ENCODE data around the gene DNHD1. TPM values are rescaled to one million over a fixed set of nuclear protein-coding genes. Genes with fewer than 3 reads are reported as not detected.

DNHD1 gene
- total RNA-seq, 1 donor from 2014 or later, result 8.8 TPM

DNA sequence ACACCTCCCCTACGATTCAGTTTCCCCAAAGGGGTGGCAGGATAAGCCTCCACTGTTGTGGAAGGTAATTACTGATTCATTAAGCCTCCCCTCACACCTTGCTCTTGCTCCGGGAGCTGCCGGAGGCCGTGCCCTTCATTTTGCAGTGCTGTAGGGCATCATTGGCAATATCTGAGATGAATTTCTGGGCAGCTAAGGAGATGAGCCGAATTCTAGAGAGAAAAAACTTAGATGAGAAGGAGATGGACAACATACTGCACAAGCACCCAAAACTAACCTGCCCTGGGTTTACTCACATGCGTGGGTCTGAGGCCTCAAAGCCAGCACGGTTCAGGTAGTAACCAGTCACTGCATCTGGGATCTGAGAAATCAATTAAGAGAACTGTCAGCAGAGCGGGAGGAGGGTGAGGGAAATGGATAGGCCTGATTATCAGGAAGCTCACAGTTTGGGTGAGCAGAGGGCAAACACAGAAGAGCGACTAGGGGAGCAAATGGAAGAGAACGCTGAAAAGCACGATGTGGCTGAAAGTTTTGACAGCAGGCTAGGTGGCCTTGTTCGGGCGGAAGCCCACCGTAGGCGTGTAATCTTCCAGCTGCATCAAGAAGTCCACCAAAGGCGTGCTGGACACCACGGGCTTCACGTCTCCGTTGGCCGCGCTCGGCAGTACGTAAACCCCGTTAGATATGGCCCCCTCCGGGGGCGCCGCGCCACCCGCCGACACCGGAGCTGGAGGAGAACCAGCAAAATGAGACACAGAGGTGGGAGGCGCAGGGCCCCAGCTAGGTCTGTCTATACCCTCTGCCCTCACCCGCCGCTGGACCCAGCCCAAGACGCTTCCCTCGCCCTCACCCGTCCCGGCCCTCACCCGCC, 114.2 kb downstream of the DNHD1 start:
- no peak for DNase-seq (ENCODE audit: low spot score)

DNA sequence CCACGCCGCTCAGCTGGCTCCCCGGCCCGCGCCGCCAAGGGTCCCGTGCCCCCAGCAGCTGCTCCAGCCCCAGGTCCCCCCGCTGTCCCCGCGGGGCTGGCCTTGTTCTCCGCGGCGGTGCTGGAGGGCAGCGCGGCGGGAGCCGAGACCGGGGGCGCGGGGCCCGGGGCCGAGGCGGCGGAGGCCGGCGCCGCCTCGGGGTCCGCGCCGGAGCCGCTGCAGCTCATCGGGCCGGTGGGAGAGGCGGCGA, 114.8 kb downstream of the DNHD1 start:
- DNase-seq (ENCODE audit: low spot score), result no peak

DNA sequence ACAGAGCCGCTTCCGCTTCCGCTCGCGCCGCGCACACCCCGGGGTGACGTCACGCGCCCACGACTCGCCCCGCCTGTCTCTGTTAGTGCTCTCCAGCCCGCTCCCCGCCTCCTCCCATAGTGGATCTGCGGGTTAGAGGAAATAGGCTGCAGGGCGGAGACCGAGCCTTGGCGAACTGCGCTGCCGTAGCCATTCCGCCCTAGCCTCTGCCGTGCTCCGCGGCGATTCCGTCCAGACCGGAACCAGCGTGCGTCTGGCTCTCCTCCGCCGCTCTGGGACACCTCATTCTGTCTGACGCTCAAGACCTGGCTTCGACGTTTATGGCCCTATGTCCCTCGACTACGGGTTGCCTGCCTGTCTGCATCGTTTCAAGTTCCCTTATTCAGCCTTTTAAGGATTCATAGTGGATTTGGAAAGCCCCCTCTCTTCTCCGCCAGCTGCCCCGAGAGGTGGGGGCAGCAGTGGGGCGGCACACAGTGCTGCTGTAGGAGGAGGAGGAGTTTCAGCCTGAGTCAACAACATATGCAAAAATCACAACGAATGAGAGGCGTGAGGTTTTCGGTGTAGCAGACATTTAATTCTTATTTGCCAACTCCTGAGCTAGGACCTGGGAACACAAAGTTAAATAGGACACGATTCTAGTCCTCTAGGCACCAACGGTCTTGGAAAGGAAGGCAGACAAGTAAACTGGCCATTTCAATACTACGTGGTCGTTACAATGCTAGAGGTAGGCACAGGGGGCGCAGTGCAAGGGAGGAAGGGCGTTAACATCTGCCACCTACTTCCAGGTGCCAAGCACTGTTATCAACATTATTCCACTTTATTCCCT, 115.3 kb downstream of the DNHD1 start, which contains the start of gene TAF10:
Gene TAF10, minus strand, starts transcription at position 4 of the 829 bp plus-strand sequence. CDS start 27 bp downstream, outside the sequence.
- peak; percentile 98 for DNase-seq (ENCODE audit: low spot score)

DNA sequence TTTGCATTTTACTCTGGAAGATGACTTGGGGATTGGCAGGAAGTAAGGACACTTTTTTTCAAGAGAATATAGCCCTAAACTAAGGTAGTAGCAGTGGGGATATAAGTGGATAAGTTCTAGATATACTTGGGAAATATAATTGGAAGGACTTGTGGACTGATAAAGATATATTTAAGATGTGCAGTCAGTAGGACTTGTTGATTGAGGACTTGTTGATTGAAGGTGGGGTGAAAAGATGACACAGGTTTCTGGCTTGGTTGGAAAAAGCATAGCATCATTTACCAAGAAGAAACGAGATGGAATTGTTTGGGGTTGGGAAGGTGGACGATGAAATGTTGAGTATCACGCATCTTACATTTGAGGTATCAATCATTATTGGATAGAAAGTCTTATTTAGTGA, 116.4 kb downstream of the DNHD1 start:
- no peak for DNase-seq (ENCODE audit: low spot score)

DNA sequence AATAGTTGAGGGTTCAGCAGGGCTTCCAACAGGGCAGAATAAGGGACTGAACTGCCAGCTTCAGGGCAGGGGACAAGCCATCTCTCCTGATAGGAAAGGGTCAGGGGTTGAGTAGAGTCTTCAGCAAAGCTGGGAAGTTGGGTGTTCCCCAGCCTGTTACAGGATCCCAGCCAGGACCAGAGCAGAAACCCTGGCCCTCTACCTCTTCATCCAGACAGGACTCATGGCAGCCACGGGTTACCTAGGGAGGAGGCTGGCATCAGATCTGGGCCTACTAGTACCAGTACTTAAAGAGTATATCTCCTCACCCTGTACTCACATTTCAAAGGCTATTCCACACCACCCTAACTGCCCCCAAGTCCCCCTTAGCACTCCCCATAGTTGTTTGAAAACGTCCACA, 117.4 kb downstream of the DNHD1 start:
- no peak for DNase-seq (ENCODE audit: low spot score)

DNA sequence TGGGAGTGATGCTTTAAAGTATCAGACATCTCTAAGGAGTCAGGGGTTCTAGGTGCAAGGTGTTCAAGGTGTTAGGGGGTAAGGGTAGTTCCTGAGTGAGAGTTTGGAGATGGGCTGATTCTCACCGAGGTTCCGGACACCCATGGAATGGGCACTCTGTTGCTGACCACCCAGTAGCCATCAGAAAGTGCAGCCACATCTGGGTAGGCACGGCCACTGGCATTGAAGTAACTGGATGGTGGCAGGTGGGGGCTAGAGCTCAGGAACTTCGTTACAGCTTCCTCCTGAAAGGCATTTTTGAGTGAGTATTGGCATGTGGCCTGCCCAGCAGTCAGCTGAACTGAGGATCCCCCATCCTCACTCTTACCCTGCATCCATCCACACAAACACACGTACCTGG, 118.0 kb downstream of the DNHD1 start:
- no peak for DNase-seq (ENCODE audit: low spot score)

DNA sequence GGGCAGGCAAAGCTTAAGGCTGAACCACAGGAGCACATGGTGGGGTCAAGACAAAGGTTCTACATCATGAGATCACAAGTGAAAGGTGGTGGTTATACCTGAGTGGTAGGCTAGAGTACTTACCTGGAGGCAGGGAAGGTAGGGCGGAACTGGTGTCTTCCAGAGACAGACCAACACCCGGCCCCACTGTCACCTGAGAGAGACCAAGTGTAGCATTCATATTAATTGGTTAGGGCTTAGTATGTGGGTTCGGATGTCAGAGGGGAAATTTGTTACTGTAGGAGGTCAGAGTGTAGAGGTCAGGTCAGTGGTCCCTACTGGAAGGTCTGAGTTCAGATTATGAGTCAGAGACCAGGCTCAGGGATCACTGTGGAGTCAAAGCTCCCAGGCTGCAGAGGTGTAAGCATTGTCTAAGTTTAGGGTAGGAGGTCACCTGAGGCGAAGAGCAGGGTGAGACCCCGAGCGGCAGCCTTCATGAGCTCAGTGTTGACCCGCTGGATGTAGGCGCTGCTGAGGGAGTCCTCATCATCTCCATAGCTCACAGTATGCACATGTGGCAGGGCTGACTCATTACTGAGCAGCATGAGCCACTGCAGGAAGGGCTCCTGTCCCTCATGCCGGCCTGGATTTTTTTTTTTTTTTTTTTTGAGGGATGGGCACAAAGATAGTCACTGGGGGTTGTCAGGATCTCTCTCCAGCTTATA, 119.0 kb downstream of the DNHD1 start:
- DNase-seq (ENCODE audit: low spot score), result no peak

DNA sequence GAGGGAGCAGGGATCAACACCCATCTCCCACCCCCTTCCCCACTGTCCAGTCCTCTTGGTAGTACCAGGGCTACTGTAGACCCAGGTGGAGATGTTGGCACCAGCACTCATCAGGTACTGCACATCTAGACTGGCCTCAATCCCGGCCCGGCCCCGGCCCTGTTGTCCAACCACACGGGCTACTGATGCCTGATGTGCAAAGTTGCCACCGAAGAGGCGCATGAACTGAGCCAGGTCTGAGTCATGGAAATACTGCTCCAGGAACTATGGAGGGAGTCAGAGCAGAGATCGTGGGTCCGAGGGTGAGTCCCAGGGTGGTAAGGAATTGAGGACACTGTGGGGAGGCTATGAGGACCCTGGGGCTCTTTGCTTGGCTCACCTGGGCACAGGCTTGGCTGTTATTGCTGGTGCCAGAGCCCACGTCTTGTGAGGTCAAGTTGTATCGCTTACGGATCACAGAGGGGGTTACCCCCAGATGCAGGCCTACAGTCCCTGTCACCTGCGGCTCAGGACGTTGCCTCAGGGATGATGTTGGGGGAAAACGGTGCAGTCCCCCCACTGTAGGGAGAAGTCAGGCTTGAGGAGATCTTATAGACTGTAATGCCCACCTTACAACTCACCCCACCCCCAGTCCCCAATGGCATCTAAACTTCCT, 119.6 kb downstream of the DNHD1 start:
- DNase-seq (ENCODE audit: low spot score), result no peak

DNA sequence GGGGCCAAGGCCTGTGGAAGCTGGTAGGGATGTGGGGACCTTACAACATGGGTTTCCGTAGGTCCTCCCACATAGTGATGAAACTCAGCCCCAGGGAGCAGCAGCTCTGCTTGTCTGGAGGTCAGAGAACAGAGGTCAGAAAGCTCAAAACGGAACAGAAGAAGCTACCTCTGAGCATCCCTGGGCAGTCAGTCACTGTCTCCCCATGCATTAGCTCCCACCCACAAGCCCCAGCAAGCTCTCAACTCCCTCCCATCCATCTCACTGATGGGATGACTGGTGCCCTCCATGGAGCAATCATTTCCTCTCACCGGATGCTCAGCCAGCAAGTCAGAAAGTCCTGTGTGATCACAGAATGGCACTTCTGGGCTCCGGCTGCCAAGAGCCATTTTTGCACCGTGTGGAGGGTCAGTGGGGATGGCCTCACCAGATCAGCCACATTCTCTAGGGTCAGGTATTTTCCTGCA, 120.3 kb downstream of the DNHD1 start:
- DNase-seq (ENCODE audit: low spot score), result no peak

DNA sequence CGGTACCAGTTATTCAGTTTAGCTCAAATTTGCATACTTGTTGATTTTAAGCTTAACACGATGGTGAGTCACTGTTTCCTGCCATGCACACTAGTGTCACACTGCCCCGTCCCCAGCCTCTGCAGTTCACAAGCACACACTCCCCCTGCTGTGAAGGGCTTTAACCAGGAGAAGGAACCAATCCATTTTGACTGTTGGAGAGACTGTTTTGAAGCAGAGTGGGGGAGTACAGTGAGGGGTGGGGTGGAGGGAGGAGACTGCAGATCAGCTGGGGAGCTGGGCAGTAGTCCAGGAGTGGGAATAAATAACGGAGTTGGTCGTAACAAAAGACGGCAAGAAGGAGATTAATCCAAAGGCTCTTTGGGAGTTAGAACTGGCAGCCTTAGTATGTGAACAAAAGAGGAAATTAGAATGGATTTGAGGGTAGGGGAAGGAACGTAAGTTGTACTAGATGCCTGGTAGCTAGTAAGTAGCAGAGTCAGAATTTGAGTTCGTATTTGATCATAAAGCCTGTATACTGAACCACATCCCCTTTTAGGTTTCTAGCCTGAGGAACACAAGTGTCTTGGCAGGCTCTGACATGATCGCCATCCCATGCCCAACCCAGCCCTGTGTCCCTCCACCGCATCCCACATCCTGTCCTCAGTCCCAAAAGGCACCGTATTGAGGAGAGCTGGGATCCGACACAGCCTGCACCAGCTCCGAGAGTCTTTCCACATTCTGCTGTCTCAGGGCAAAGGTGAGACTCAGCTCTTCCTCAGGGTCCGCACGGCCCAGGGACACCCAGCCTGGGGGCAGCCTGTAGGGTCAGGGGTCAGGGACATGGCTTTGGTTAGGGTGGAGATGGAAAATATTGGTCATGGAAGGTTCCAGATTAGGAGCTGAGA, 121.3 kb downstream of the DNHD1 start:
- DNase-seq (ENCODE audit: low spot score), result peak; percentile 33

DNA sequence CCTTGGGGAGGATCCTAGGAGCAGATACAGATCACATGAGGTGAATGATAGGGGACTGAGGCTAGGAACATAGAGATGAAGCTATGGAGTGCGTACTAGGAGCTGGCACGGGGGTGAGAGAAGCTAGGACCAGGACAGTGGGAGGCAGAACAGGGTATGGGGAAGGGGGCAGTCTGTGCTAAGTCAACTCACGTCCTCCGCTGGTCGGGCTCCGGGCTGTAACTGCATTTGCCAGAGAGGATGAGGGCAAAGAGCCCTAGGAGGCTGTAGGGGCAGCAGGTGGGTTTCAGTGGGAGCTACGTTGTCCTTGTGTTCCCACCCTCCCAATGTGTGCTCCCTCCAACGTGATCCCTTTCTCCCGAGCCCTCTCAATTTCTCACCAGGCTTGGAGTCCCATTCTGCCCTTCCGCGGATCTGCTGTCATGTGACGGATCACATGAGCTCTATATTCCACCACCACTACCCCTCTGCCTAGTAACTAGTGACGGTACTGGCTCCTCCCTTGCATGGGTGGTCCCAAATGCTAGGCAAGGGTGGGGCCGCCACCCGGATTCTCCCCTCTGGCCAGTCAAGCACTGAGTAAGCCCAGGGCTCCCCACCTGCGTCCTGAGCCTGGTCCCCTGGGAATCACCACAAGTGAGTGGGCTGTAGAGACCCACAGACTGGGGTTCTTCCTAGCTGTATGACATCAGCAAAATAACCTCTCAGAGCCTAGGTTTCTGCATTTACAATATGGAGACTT, 122.1 kb downstream of the DNHD1 start, which contains the start of gene TPP1:
Gene TPP1, minus strand, starts transcription at position 419 of the 742 bp plus-strand sequence. Its CDS starts 22 bp downstream, at position 397.
- DNase-seq (ENCODE audit: low spot score), result peak; percentile 96

DNA sequence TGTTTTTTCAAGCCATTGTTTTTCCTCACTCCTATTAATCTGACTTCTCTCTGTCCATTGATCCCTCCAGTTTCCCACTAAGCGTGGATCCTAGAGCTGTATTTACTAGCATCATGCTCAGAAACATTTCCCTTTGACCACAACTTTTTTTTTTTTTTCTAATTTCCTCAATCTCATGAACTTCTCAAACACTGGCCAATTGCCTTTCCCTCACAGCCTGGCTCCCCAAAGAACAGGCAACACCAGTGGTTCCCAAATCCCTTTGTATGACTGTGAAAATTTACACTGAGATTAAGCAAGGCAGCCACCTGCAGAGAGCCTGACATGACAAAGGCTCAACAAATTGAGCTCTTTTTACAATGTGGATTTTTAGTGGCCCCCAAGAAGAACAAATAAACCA, 123.6 kb downstream of the DNHD1 start:
- DNase-seq (ENCODE audit: low spot score), result no peak

Other genes starting within 250 kb of the DNHD1 start
- gene CCKBR, start 237.4 kb upstream of the DNHD1 start, total RNA-seq, result 0.55 TPM
- 16.3 TPM for gene CAVIN3, start 176.8 kb upstream of the DNHD1 start, total RNA-seq
- 69.7 TPM for gene SMPD1, start 106.8 kb upstream of the DNHD1 start, total RNA-seq
- 45.1 TPM for gene APBB1, start 78.2 kb upstream of the DNHD1 start, total RNA-seq
- 5.2 TPM for gene HPX, start 56.3 kb upstream of the DNHD1 start, total RNA-seq
- gene TRIM3, start 23.3 kb upstream of the DNHD1 start, total RNA-seq, result 43.0 TPM
- gene ARFIP2, start 15.9 kb upstream of the DNHD1 start, total RNA-seq, result 52.5 TPM
- 53.9 TPM for gene TIMM10B, start 15.8 kb upstream of the DNHD1 start, total RNA-seq
- gene RRP8, start 106.3 kb downstream of the DNHD1 start, total RNA-seq, result 25.8 TPM
- gene ILK, start 106.5 kb downstream of the DNHD1 start, total RNA-seq, result 261 TPM
- gene TAF10, start 114.9 kb downstream of the DNHD1 start, total RNA-seq, result 142 TPM
- 161 TPM for gene TPP1, start 122.1 kb downstream of the DNHD1 start, total RNA-seq
- 25.1 TPM for gene DCHS1, start 158.5 kb downstream of the DNHD1 start, total RNA-seq
- 38.5 TPM for gene MRPL17, start 186.1 kb downstream of the DNHD1 start, total RNA-seq